HG03139 (cell line): ENCODE data around the gene AXDND1.
A peak's percentile ranks its signal among the peaks of the same experiment; 100 is the strongest.

Experiments used
- ATAC-seq: cut with Tn5 transposase; IDR thresholded peaks from one replicate; pipeline ENCODE4 v1.9.1; 2021; ENCODE audit not compliant: unreplicated experiment

The AXDND1 gene, protein sequence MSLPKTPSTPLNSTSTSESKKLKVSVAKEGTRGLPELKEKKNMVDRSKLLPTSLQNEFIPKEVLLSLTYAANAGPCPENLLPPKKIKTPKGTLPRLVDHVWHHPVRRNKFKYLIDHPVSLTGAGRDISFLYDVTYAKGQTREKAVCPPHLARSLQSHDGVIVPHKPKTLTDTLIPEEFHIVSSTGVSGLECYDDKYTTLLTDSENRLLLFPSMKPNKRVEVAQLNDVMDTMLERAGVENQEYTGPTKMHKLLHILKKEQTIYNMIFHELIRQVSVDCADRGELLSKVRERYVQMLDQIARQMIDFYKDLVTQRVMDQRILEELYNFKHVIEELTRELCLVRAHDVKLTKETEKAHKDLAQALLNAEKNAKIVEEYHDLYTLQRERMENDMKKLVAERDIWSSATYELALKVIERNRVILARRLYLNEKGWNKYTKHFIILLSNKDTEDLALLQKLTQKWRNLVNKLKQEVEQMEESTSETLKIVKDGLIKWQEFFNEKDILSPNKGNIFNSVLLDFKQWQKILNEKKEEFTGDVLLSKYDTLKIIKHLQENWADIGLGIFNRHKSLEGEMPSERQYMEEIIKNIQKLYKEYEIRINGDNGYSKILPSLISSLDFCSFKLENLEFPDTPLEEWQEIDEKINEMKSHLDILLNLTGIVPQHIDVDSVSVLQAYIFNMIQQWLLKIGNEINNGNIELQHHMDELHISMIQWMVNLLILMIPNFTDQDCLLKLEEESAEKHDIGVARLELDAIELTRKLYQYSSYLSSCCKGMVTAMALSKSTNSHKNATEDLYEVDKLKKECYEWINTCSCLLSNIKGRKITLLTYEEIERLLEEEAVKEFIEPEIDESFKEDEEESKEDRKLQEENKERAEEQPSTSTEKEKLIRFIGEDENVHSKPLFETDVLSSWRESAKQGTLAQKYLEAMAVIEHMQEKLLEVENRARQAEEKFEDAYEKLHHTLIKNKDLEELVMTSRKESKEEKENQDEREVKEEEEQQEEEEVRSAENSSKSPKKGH

DNA sequence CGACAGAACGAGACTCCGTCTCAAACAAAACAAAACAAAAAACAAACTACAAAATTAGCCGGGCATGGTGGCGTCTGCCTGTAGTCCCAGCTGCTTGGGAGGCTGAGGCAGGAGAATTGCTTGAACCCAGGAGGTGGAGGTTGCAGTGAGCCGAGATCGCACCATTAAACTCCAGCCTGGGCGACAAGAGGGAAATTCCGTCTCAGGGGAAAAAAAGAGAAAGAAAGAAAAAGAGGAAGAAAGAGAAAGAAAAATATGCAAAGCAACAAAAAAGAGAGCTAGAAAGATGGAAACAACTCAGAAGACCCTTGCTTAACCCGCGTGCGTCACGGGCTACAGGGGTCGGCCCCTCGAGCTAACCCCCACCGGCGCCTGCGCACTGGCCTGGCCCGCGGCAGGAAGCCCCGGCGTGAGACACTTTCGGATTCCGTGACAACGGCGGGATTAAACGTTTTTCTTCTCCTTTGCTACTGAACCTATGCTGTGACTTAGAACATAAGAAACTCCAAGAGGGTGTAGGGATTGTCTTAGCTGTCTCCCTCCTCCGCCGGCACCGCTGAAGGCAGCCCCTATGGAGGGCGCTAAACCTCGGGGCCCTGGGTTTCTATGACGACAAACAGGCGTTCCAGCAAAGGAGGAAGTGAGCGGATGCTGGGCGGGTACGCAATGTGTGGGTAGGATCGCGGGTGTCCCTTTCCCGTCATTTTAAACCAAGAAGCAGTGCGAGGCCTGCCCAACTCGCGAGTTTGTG is at the start of gene AXDND1:
Gene AXDND1, plus strand, starts transcription at position 630 of the 751 bp plus-strand sequence. CDS start 539 bp downstream, outside the sequence.
- peak; percentile 96 for ATAC-seq

DNA sequence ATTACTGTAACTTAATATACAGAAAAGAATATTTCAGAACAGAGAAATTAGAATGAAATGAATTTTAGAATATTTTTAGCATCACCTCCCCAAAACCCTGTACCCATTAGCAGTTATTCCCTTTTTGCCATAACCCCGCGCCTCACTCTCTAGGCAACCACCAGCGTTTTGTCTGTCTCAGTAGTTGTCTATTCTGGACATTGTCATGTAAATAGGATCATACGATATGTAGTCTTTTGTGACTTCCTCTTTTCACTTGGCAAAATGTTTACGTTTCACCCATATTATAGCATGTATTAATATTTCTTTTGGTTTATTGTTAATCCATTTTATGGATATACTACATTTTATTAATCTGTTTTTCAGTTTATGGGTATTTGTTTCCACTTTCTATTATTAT is 47.3 kb upstream of the AXDND1 start:
- ATAC-seq: no peak

DNA sequence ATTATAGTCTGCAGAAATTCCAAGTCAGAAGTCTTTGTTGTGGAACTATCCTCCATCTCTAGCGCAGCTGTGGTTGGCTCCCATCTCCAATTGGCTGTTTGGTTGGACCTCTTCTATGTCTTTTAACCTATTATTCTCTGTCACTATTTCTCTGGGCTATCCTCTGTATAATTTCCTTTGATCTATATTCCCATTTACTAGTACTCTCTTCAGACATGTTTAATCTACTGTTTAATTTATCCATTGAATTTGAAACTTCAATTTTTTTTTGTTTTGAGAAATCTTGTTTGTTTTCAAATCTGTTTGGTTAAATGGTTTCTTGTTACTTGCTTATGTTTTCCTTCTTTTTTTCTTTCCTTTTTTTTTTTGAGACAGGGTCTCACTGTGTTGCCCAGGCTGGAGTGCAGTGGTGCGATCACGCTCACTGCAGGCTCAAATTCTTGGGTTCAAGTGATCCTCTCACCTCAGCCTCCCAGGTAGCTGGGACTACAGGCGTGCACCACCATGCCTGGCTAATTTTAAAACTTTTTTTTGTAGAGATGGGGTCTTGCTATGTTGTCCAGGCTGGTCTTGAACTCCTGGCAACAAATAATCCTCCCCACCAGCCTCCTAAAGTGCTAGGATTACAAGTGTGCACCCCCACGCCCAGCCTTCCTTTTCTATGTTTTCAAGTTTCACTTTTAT is 44.1 kb upstream of the AXDND1 start:
- no peak for ATAC-seq

DNA sequence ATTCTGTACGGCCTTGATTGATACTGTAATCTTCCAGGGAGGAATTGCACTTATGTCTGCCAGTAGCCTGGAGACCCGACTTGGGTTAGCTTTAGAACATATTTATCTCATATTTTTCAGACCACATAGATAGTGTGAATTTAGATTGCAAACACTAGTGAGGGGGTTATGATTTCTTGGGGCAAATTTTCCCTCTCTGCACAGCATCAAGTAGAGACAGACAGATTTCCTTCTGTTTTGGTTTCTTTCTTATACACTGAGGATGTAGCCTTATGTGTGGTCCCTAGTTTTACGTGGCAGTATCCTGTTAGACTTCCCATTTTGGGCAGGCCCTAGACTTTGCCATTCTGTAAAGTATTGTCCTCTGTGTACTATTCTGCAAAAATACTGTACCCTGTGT is 43.2 kb upstream of the AXDND1 start:
- no peak for ATAC-seq

DNA sequence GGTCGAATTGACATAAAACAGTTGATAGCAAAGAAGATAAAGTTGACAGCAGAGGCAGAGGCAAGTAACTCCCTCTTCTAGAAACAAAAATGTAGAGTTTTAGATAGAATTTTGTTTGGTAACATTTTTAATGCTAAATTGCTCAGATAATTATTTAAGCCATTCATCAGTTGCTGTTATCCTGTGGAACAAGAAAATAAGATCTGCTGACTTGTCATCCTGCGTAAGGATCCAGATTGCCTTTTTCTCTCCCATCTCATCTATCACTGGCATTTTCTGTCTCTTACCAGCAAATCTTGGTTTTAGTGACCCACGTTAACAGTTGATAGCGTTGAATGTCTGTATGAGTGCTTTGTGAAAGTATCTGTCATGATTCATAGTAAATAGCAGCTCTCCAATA is 42.3 kb upstream of the AXDND1 start:
- no peak for ATAC-seq

DNA sequence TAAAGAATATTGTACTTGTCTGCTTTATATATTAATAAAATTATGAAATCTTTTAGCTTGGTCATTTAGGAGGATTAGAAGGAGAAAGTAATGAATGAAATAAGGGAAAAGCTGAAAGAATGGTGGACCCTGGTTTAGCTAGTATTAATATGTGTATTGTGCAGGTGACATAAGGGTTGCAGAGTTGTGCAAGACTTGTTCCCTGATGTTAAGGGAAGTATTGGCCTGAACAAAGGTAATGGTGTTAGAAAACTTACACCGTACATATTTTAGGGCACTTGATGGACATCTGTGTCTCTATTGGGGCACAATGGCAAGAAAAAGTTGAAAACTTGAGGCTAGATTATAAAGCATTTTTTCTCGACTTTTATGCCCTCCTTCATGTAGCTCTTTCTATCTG is 39.9 kb upstream of the AXDND1 start:
- no peak for ATAC-seq

DNA sequence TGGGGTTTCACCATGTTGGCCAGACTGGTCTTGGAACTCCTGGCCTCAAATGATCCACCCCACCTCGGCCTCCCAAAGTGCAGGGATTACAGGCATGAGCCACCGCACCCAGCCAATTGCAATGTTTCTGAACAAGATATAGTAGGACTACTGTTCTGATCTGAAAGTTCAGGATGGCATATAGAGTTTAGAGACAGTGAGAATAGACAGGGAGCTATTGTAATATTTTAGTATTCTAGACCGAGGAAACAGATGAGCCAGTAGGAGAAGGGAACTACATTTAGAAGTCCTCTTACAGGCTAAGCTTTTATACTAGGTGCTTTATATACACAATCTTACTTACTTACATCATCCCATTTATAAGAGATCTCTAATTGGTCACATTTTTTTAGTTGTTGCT is 39.0 kb upstream of the AXDND1 start:
- ATAC-seq: no peak

DNA sequence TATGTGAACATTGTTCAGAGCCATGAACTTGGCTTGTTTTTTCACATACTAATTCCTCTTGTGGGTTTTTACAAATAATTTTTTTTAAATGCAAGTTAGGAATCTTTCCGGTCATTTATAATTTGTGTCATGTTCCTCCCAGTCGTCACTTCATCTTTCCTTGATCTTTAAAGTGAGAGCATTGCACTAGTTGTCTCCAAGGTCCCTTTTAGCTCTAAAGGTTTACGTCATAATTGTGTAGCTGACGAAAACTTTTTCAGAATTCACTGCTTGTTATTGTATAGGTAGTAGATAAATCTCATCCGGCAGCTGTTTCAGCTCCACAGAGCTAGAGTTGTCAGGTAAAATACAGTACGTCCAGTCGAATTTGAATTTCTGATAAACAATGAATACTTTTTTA is 38.6 kb upstream of the AXDND1 start:
- no peak for ATAC-seq

DNA sequence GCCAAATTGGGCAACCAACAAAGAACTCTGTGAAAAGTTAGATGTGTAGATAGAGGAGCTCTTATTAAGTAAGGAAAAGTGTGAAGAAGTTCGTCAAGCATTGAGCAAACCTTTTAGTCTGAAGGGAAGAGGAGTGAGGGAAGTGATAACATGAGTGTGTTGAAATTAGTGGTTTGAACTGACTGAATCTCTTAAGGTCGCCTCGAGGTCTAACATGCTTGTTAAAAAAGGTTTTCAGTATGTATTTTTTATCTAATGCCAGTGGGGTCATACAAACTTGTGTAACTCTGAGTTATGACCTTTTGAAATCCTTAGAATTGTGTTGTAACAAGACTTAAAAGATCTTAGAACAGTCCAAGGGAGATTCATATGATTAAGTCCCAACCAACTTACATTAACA is 38.1 kb upstream of the AXDND1 start:
- ATAC-seq: no peak

DNA sequence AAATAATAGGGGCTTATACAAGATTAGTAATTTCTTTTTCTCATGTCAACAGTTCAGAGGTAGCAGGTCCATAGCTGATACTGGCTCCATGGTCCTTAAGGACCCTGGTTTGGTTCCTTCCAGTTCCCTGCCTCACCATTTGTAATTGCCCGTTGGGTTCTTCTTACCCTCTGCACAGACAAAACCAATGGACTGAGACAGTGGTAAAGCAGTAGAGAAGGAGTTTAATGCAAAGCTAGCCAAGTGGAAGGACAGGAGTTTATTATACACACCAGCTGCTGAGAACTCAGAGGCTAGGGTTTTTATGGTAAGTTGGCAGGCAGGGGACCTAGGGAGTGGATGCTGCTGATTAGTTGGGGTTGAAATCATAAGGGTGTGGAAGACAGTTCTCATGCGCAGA is 35.9 kb upstream of the AXDND1 start:
- no peak for ATAC-seq

DNA sequence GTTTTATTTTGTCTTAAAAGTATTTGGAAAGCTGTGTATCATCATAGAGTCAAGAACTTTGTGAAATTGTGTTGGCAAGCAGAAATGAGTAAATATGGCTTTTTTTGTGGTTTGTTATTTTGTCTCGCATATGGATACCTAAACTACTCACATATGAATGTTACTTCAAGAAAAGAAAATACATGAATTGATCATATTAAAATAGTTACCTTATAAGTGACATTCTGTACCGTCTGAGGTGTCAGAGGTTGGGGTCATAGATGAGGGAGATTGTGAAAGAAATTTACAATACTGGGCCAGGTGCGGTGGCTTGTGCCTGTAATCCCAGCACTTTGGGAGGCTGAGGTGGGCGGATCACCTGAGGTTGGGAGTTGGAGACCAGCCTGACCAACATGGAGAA is 31.3 kb upstream of the AXDND1 start:
- no peak for ATAC-seq

DNA sequence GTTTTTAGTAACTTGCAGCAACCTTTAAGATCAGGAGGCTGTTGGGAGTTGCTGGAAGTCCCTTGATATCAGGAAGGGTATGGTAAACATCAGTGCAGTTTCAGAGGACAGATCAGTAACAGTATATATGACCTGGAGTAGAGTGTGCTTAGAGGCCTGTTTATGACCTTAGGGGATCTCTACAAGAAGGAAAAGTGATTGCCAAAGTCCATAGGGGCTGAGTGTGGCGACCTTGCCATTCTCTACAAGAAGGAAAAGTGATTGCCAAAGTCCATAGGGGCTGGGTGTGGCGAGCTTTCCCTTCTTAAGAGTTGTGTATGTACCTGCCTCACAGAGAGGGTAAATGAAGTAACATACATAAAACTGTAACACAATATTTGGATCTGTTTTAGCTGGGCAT is 28.5 kb upstream of the AXDND1 start:
- no peak for ATAC-seq

DNA sequence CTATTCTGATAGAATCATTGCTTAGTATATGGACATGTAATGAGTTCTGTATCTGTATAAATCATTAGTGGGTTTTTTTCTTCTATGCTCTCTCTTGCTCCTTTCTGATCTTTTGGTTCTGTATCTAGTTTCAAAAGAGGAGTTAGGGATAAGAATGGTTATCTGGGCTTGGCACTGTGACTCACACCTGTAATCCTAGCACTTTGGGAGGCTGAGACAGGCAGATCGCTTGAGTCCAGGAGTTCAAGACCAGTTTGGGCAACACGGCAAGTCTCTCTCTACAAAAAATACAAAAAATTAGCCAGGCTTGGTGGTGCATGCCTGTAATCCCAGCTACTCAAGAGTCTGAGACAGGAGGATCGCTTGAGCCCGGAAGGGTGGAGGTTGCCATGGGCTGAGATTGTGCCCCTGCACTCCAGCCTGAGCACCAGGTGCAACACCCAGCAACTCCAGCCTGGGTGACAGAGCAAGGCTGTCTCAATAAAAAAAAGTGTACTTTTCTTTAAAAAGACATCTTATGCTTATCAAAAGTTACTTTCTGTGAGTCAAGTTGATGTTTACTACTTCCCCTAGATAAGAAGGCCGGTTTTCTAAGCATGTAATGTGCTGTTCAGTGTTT is 27.7 kb upstream of the AXDND1 start:
- no peak for ATAC-seq

DNA sequence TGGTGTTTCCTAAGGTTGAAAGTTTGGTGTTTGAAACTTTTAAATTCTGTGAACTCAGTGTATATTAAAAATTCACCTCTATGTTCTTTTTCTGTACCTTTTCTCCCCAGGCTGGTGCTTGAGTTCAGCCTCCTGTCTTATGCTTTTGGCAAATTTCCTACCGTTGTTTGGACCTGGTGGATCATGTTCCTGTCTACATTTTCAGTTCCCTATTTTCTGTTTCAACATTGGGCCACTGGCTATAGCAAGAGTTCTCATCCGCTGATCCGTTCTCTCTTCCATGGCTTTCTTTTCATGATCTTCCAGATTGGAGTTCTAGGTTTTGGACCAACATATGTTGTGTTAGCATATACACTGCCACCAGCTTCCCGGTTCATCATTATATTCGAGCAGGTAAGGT is 24.9 kb upstream of the AXDND1 start:
- no peak for ATAC-seq

DNA sequence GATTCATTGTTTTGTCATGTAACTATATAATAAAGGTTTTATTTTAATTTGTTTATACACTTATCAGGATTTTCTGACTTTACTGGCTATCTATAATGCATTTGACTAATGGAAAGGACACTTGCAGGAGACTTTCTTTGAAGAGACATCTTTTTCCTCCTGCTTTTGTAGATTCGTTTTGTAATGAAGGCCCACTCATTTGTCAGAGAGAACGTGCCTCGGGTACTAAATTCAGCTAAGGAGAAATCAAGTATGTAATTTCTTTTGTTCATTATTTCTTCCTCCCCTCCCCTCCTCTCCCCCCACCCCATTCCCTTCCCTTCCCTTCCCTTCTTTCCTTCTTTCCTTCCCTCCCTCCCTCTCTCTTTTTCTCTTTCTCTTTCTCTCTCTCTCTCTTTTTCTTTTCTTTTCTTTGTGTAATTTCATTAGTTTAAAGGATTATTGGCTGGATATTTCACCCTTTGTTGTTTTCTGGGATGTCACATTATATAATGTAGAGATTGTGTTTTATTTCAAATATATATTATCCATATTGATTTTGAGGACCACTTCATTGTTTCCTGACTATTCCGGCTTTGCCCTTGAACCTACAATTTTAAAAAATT is 23.7 kb upstream of the AXDND1 start:
- no peak for ATAC-seq

DNA sequence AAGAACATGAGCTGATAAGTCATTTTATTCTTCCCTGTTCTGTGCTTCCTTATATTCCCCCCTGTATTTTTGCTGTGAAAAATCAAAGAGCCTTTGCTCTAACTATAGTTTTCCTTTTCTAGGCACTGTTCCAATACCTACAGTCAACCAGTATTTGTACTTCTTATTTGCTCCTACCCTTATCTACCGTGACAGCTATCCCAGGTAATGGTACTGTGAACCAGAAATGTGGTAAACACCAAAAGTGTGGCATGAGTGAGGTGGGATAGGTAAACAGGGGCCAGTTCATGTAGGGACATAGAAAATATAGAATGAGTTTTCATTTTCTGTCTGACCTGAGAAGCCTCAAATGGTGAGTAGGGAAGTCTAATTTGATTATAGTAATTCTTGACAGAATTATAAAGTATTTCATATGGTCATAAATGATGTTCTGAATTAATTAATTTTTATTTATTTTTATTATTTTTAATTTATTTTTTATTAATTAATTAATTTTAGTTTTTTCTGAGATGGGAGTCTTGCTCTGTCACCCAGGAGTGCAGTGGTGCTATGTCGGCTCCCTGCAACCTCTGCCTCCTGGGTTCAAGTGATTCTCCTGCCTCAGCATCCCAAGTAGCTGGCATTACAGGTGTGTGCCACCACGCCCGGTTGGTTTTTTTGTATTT is 22.9 kb upstream of the AXDND1 start:
- ATAC-seq: no peak

DNA sequence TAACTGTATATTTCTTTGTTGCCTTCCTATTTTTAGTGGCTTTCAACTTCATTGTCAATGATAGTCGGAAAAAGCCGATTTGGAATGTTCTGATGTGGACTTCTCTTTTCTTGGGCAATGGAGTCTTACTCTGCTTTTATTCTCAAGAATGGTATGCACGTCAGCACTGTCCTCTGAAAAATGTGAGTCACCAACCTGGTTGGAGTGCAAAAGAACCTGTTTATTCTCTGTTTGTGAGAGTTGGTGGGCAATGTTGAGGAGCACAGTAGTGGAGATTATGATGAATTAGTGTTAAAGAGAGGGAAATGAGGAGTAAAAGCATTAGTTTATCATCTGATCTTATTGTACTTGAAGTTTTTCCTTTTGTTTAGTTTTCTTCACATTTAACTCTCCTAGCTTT is 14.5 kb upstream of the AXDND1 start:
- ATAC-seq: no peak

DNA sequence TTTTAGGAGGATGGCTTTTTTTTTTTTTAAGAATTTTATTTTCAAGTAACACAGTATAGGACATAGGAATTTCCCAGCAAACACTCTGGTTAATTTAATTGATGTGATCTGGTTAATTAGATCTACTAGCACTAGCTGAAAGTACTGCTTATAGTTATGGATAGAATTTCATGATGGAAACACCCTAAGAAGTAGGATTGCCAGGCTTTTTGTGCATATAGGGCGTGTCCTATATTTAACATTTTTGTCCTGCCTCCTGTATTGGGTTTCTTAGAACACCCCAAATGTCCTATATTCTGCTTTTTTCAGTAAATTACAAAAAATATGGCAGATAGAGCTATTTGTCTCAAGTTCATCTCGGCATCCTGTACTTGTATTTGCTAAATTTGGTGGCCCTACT is 13.5 kb upstream of the AXDND1 start:
- ATAC-seq: no peak

DNA sequence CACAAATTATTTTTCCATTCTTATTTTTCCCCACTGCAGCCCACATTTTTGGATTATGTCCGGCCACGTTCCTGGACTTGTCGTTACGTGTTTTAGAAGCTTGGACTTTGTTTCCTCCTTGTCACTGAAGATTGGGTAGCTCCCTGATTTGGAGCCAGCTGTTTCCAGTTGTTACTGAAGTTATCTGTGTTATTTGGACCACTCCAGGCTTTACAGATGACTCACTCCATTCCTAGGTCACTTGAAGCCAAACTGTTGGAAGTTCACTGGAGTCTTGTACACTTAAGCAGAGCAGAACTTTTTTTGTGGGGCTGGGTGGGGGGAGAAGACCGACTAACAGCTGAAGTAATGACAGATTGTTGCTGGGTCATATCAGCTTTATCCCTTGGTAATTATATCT is 12.2 kb upstream of the AXDND1 start:
- ATAC-seq: no peak
